Erythroblast (primary cell): ENCODE data around the gene IRF5.

Source experiments
- GATA1 ChIP-seq: IDR thresholded peaks from 2 replicates; pipeline ENCODE4 v1.6.1; 2011; ENCODE audit warnings: low read depth, mild to moderate bottlenecking, control low read depth, low read length, moderate library complexity
- POLR2A ChIP-seq: IDR thresholded peaks from 2 replicates; pipeline ENCODE4 v1.6.1; 2011; ENCODE audit warnings: mild to moderate bottlenecking, low read length

DNA sequence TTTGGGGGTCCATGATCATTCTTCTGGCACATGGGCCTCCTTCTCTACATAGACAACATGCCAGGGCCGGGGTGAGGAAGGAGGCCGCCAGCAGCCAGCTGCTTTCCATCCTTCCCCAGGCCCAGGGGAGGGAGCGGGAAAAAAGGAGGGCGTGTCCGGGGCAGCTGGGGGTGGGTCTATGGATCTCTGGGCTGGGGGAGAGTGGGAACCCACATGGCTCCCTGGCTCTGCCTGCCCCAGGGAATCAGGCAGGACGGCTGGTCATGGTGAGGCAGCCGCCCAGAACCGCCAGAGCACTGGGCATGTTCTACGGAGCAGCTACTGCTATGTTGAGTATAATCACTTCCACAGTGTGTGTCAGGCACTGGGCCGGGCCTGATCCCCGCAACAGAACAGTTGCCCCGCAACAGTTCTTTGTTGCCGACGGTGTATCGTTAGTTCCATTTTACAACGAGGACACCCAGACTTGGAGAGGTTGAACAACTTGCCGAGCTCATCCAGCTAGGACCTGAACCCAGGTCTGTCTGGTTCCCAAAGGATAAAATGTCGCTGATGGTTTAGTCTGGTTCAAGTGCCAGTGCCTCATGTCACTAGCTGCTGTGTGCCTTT, 6.4 kb upstream of the IRF5 start:
- TF ChIP-seq POLR2A: no peak
- no peak for TF ChIP-seq GATA1
